CD4-positive, CD25-positive, alpha-beta regulatory T cell (primary cell): ENCODE data around the gene FYB2. TPM values are rescaled to one million over a fixed set of nuclear protein-coding genes. Genes with fewer than 3 reads are reported as not detected.

Source experiments
- ATAC-seq, 2 donors: fragments of 150-1000 bp; cut with Tn5 transposase; one replicate each; pipeline ENCODE4 v1.10.0; 2021; ENCODE audit warnings: low read depth in 2 of 2, moderate number of reproducible peaks in 2 of 2, moderate library complexity in 1 of 2
- DNase-seq, 3 donors: peaks; one replicate each; pipeline versions ENCODE4 v3.0.0 to v3.0.0-alpha.2; 2012 to 2022; ENCODE audit warnings: mixed read lengths in 1 of 3
- H3K27ac ChIP-seq: one replicate; pipeline ENCODE4 v1.7.0; 2013; ENCODE audit warnings: mild to moderate bottlenecking, low read length; ENCODE audit not compliant: insufficient read depth, poor library complexity, severe bottlenecking
- H3K27me3 ChIP-seq: one replicate; pipeline ENCODE4 v1.7.0; 2013; ENCODE audit warnings: low read length; ENCODE audit not compliant: control insufficient read depth, insufficient read depth
- H3K36me3 ChIP-seq: one replicate; pipeline ENCODE4 v1.7.0; 2013; ENCODE audit warnings: mild to moderate bottlenecking, low read length, moderate library complexity; ENCODE audit not compliant: control insufficient read depth, insufficient read depth
- H3K4me1 ChIP-seq: 2 replicates; pipeline ENCODE4 v1.7.0; 2013; ENCODE audit warnings: mild to moderate bottlenecking, low read length; ENCODE audit not compliant: insufficient read depth, control insufficient read depth, poor library complexity, severe bottlenecking
- H3K4me3 ChIP-seq: one replicate; pipeline ENCODE4 v1.7.0; 2013; ENCODE audit warnings: low read depth, mild to moderate bottlenecking, low read length, moderate library complexity
- H3K9me3 ChIP-seq, 2 experiments: 1 replicate in 1 of 2; 2 replicates in 1 of 2; pipeline ENCODE4 v1.7.0; 2013; ENCODE audit warnings: low read length in 2 of 2, mild to moderate bottlenecking in 1 of 2, moderate library complexity in 1 of 2; ENCODE audit not compliant: control insufficient read depth in 2 of 2
- H3K27ac Mint-ChIP-seq, 3 donors: one replicate each; pipeline ENCODE4 v1.8.0; 2020 to 2022; ENCODE audit warnings: mild to moderate bottlenecking in 3 of 3, mixed read lengths in 3 of 3, moderate library complexity in 2 of 3
- H3K27me3 Mint-ChIP-seq: one replicate; pipeline ENCODE4 v1.8.0; 2022; ENCODE audit warnings: mild to moderate bottlenecking, mixed read lengths
- H3K36me3 Mint-ChIP-seq: one replicate; pipeline ENCODE4 v1.8.0; 2020; ENCODE audit warnings: mixed read lengths
- H3K4me1 Mint-ChIP-seq, 4 donors: one replicate each; pipeline ENCODE4 v1.8.0; 2020 to 2022; ENCODE audit warnings: mixed read lengths in 4 of 4, mild to moderate bottlenecking in 1 of 4
- H3K4me3 Mint-ChIP-seq, 4 donors: one replicate each; pipeline ENCODE4 v1.8.0; 2020 to 2022; ENCODE audit warnings: mild to moderate bottlenecking in 4 of 4, mixed read lengths in 4 of 4, moderate library complexity in 3 of 4
- H3K9me3 Mint-ChIP-seq, 7 donors: one replicate each; pipeline ENCODE4 v1.8.0; 2020 to 2022; ENCODE audit warnings: mixed read lengths in 7 of 7, mild to moderate bottlenecking in 3 of 7, moderate library complexity in 2 of 7
- polyA plus RNA-seq, 4 donors: library from polyadenylated mRNA; unstranded; fragments of 300-500 nt; fragmentation: Illumina TruSeq; gene quantifications; one replicate each; pipeline ENCODE4 v1.2.3, GENCODE V29; 2021
- total RNA-seq: library from RNA; stranded (reverse); gene quantifications from one replicate; pipeline ENCODE4 v1.2.3, GENCODE V29; 2022

FYB2 gene
- total and polyA plus RNA-seq, 5 donors from 2014 or later, result not detected

GRCh38 chr1:56856186-56856585, 37.0 kb upstream of the FYB2 start:
- no peaks in the 10 kb centered on the region for H3K27me3 Mint-ChIP-seq
- H3K27ac Mint-ChIP-seq, result no peak overlapping the region
- no peak overlapping the region for H3K4me3 Mint-ChIP-seq
- peaks cover 3% of the 10 kb centered on the region for H3K27me3 ChIP-seq
- no peaks in the 10 kb centered on the region for H3K36me3 Mint-ChIP-seq
- peaks cover 0 to 3% (median 0%) of the 10 kb centered on the region in 7 donors for H3K9me3 Mint-ChIP-seq
- DNase-seq (no peak), ATAC-seq (no peak)
- no peaks in the 10 kb centered on the region for H3K36me3 ChIP-seq
- H3K9me3 ChIP-seq, result no peaks in the 10 kb centered on the region
- no peak overlapping the region for H3K4me3 ChIP-seq
- H3K27ac ChIP-seq, result no peak overlapping the region
- no peaks in the 10 kb centered on the region for H3K4me1 Mint-ChIP-seq
- no peaks in the 10 kb centered on the region for H3K4me1 ChIP-seq

- Histone ChIP-seq H3K4me1 (no peaks in the 10 kb centered on the region), H3K27ac (no peak overlapping the region), H3K9me3 (no peaks in the 10 kb centered on the region), H3K27me3 (peaks cover 3% of the 10 kb centered on the region), H3K36me3 (no peaks in the 10 kb centered on the region), H3K4me3 (no peak overlapping the region)
- Mint-ChIP-seq H3K4me3 (no peak overlapping the region), H3K36me3 (no peaks in the 10 kb centered on the region), H3K27me3 (no peaks in the 10 kb centered on the region), H3K4me1 (no peaks in the 10 kb centered on the region), H3K9me3 (peaks cover 0 to 2% (median 0%) of the 10 kb centered on the region in 7 donors), H3K27ac (no peak overlapping the region)
- ATAC-seq (no peak), DNase-seq (no peak)
These were observed 36.0 kb upstream of the FYB2 start for GRCh38 chr1:56855190-56855589.

DNA sequence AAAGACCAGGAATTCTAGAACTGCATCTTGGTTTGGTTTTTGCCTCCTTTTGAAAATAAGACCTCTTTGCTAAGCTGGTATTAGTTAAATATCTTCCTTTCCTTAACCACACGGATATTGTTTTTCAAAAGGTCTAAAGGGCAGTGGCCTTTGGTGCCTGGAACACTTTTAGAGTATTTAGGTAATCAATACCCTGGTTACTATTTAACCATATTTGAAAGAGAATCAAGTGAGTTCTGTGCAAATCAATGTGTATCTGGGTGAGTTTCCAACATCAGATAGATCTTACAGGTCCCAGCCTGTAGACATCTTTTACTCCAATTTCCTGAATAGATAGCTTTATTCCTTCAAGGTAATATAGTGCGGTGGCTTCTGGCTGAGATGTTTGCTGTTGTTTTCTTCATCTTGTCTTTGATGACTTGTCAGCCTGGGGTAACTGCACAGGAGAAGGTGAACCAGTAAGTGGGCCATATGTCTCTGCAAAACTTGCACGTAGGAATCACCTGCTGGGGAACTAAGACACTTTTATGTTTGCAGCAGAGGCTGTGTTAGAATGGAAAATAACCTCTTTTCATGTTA, 35.4 kb upstream of the FYB2 start, which contains the start of gene C8A:
Gene C8A (plus strand): TSS at position 277 of the 579 bp plus-strand sequence. CDS start 105 bp downstream, at position 382.
- H3K27ac Mint-ChIP-seq, result no peak within 1 kb of the TSS
- no peaks in the 10 kb centered on the region for H3K36me3 Mint-ChIP-seq
- H3K27ac ChIP-seq, result no peak within 1 kb of the TSS
- H3K4me3 Mint-ChIP-seq, result no peak within 1 kb of the TSS
- peaks cover 3% of the 10 kb centered on the region for H3K27me3 ChIP-seq
- no peaks in the 10 kb centered on the region for H3K4me1 ChIP-seq
- ATAC-seq (no peak), DNase-seq (no peak)
- no peaks in the 10 kb centered on the region for H3K4me1 Mint-ChIP-seq
- no peaks in the 10 kb centered on the region for H3K27me3 Mint-ChIP-seq
- no peak within 1 kb of the TSS for H3K4me3 ChIP-seq
- no peaks in the 10 kb centered on the region for H3K9me3 ChIP-seq
- peaks cover 0 to 2% (median 0%) of the 10 kb centered on the region in 7 donors for H3K9me3 Mint-ChIP-seq
- no peaks in the 10 kb centered on the region for H3K36me3 ChIP-seq

GRCh38 chr1:56852476-56852875, 33.3 kb upstream of the FYB2 start:
- H3K9me3 Mint-ChIP-seq, result peaks cover 0 to 2% (median 0%) of the 10 kb centered on the region in 7 donors
- H3K36me3 Mint-ChIP-seq, result no peaks in the 10 kb centered on the region

GRCh38 chr1:56850922-56851321, 31.7 kb upstream of the FYB2 start:
- no peaks in the 10 kb centered on the region for H3K9me3 ChIP-seq
- ATAC-seq (no peak), DNase-seq (no peak)
- H3K27me3 Mint-ChIP-seq, result peaks cover 6% of the 10 kb centered on the region
- no peak overlapping the region for H3K4me3 ChIP-seq
- no peaks in the 10 kb centered on the region for H3K36me3 ChIP-seq
- no peak overlapping the region for H3K27ac ChIP-seq
- H3K27ac Mint-ChIP-seq, result no peak overlapping the region
- no peaks in the 10 kb centered on the region for H3K36me3 Mint-ChIP-seq
- H3K27me3 ChIP-seq, result peaks cover under 1% of the 10 kb centered on the region
- H3K4me1 ChIP-seq, result no peaks in the 10 kb centered on the region
- peaks cover 0 to 2% (median 0%) of the 10 kb centered on the region in 7 donors for H3K9me3 Mint-ChIP-seq
- no peaks in the 10 kb centered on the region for H3K4me1 Mint-ChIP-seq
- no peak overlapping the region for H3K4me3 Mint-ChIP-seq

More at GRCh38 chr1:56852476-56852875, 33.3 kb upstream of the FYB2 start:
- no peak overlapping the region for H3K27ac ChIP-seq
- H3K36me3 ChIP-seq, result no peaks in the 10 kb centered on the region
- no peak overlapping the region for H3K4me3 Mint-ChIP-seq
- H3K27me3 ChIP-seq, result peaks cover 3% of the 10 kb centered on the region
- H3K4me1 ChIP-seq, result no peaks in the 10 kb centered on the region
- DNase-seq, result no peak
- H3K4me3 ChIP-seq, result no peak overlapping the region
- H3K27me3 Mint-ChIP-seq, result peaks cover 6% of the 10 kb centered on the region
- H3K27ac Mint-ChIP-seq, result no peak overlapping the region
- H3K4me1 Mint-ChIP-seq, result no peaks in the 10 kb centered on the region
- no peak for ATAC-seq
- no peaks in the 10 kb centered on the region for H3K9me3 ChIP-seq

- no peak overlapping the region for H3K4me3 ChIP-seq
- Mint-ChIP-seq H3K36me3 (no peaks in the 10 kb centered on the region), H3K4me3 (no peak overlapping the region), H3K9me3 (peaks cover 0 to 2% (median 0%) of the 10 kb centered on the region in 7 donors), H3K4me1 (no peaks in the 10 kb centered on the region), H3K27ac (no peak overlapping the region), H3K27me3 (peaks cover 6% of the 10 kb centered on the region)
- DNase-seq, result no peak
- ATAC-seq, result no peak
- no peaks in the 10 kb centered on the region for H3K9me3 ChIP-seq
- H3K27me3 ChIP-seq, result no peaks in the 10 kb centered on the region
- H3K4me1 ChIP-seq, result no peaks in the 10 kb centered on the region
- no peak overlapping the region for H3K27ac ChIP-seq
- no peaks in the 10 kb centered on the region for H3K36me3 ChIP-seq
These were observed 31.2 kb upstream of the FYB2 start for GRCh38 chr1:56850411-56850810.

DNA sequence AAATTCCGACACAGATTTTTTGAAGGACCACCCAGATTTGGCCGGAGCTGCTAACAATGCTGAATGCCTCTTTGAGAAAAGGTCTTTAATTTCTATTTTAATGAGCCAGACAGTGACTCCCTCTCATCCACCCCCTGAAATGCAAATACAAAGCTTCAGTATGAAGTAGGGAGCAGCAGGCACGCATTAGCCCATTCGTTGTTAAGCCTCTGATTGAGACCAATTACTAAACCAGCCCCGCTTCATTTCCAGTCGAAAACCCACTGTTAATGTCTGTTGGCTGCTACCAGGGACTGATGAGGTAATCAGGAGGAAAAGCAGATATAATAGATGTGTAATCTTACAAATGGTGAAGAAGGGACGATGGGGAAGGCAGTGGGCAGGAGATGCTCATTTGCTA, 30.5 kb upstream of the FYB2 start:
- ATAC-seq (no peak), DNase-seq (no peak)
- Mint-ChIP-seq H3K36me3 (no peaks in the 10 kb centered on the region), H3K9me3 (peaks cover 0 to 4% (median 0%) of the 10 kb centered on the region in 7 donors), H3K4me1 (no peaks in the 10 kb centered on the region), H3K27me3 (peaks cover 6% of the 10 kb centered on the region), H3K27ac (no peak overlapping the region), H3K4me3 (no peak overlapping the region)
- Histone ChIP-seq H3K27me3 (no peaks in the 10 kb centered on the region), H3K9me3 (no peaks in the 10 kb centered on the region), H3K27ac (no peak overlapping the region), H3K4me1 (no peaks in the 10 kb centered on the region), H3K4me3 (no peak overlapping the region), H3K36me3 (no peaks in the 10 kb centered on the region)

DNA sequence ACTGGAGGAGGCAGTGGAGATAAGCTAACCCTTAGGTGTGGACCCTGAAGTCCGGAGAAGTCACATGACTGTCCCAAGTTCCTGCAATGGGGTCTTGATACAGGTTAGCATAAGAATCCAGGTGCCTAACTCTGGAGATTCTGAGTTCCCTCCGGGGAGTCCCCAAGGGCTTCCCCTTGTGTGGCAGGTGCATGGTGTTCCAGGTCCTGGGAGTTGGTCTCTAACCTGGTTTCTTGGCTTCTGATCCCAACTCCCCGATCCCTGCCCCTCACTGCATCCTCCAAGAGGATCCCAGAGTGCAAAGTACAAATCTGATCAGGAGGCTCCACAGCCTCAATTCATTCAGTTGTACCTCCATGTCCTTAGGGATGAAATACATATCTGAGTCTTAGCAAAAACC, 26.1 kb upstream of the FYB2 start:
- Histone ChIP-seq H3K27ac (no peak overlapping the region), H3K4me1 (no peaks in the 10 kb centered on the region), H3K27me3 (no peaks in the 10 kb centered on the region), H3K36me3 (no peaks in the 10 kb centered on the region), H3K9me3 (no peaks in the 10 kb centered on the region), H3K4me3 (no peak overlapping the region)
- Mint-ChIP-seq H3K27ac (no peak overlapping the region), H3K4me3 (no peak overlapping the region), H3K36me3 (no peaks in the 10 kb centered on the region), H3K4me1 (no peaks in the 10 kb centered on the region), H3K9me3 (peaks cover 0 to 4% (median 0%) of the 10 kb centered on the region in 7 donors), H3K27me3 (peaks cover 6% of the 10 kb centered on the region)
- DNase-seq, result no peak
- ATAC-seq, result no peak
